ENCODE measurements around the gene DLGAP4.

The DLGAP4 gene

DNA sequence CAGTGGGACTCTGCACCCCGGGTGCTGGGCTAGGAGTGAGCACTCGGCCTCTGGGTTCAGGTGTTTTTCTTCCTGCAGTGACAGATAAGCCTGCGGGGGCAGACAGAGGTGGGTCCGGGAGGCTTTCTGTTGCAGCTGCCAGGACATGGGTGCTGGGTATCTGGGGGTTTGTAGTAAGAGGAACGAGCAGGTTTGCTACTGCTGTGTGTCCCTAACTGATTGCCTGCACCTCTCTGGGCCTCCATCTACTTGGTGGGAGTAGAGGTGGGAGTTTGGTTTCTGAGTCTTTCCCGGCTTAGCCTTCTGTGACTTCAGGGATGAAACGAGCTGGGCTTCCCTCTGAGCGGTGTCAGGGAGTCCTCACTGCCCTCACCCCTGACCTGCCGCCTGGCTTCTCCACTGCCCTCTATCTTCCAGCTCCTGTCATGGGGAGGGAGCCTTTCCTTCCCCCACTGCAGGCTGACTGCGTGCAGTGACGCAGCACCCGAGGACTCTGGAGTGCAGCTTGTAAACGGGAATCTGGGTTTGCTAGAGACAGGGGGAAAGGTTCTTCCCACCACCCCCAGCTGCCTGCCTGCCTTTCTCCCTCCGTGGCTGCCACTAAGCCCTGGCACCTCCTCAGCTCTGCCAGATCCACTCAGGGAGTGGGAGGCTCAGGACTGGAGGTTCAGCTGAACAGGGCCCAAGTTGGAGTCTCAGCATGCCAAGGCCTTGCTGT is 6.7 kb downstream of the DLGAP4 start:
- peaks cover 70% of the 10 kb centered on the region for H3K27me3 ChIP-seq (ENCODE audit: insufficient read depth, low read depth)

DNA sequence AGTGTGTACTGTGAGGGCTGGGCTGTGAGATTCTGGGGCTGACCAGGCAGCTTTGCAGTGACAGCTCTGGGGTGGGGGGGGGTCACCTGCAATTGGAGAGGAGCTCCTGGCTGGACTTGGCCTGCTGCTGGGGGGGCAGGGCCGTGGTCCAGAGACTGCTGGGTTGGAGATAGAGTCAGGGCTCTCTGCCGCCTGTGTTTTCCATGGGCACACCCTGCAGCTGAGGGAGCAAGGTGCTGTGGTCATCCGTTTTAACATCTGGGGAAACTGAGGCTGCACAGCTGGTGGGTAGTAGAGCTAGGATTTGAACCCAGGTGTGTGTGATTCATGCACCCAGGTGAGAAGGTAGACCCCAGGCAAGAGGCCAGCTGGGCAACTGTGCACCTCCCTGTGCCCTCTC is 7.3 kb downstream of the DLGAP4 start:
- TF ChIP-seq, protein P1, sequence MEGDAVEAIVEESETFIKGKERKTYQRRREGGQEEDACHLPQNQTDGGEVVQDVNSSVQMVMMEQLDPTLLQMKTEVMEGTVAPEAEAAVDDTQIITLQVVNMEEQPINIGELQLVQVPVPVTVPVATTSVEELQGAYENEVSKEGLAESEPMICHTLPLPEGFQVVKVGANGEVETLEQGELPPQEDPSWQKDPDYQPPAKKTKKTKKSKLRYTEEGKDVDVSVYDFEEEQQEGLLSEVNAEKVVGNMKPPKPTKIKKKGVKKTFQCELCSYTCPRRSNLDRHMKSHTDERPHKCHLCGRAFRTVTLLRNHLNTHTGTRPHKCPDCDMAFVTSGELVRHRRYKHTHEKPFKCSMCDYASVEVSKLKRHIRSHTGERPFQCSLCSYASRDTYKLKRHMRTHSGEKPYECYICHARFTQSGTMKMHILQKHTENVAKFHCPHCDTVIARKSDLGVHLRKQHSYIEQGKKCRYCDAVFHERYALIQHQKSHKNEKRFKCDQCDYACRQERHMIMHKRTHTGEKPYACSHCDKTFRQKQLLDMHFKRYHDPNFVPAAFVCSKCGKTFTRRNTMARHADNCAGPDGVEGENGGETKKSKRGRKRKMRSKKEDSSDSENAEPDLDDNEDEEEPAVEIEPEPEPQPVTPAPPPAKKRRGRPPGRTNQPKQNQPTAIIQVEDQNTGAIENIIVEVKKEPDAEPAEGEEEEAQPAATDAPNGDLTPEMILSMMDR (conservative IDR thresholded peaks at IDR 0.05; ENCODE audit: low read depth, low read length) = no peak
- no peaks in the 10 kb centered on the region for H3K79me2 ChIP-seq (ENCODE audit: insufficient read depth, low read depth)
- H3K36me3 ChIP-seq (ENCODE audit: insufficient read depth) = no peaks in the 10 kb centered on the region
- no peak overlapping the region for H3K9ac ChIP-seq
- no peak overlapping the region for H2AFZ ChIP-seq (ENCODE audit: low read depth)
- H3K4me2 ChIP-seq = no peak overlapping the region
- H3K4me1 ChIP-seq (ENCODE audit: low read depth, poor library complexity, severe bottlenecking) = no peaks in the 10 kb centered on the region
- no peak overlapping the region for H3K4me3 ChIP-seq (IDR thresholded peaks at IDR 0.05; ENCODE audit: insufficient read depth, low read depth, low read length)
- no peak overlapping the region for H3K27ac ChIP-seq
- H4K20me1 ChIP-seq (ENCODE audit: insufficient read depth) = no peaks in the 10 kb centered on the region
- peaks cover 67% of the 10 kb centered on the region for H3K27me3 ChIP-seq (ENCODE audit: insufficient read depth, low read depth)

More for the DNA sequence above, 6.7 kb downstream of the DLGAP4 start:
- Histone ChIP-seq H4K20me1 (ENCODE audit: insufficient read depth) (no peaks in the 10 kb centered on the region), H3K79me2 (ENCODE audit: insufficient read depth, low read depth) (no peaks in the 10 kb centered on the region), H3K9ac (no peak overlapping the region), H3K4me1 (ENCODE audit: low read depth, poor library complexity, severe bottlenecking) (no peaks in the 10 kb centered on the region), H3K4me3 (IDR thresholded peaks at IDR 0.05; ENCODE audit: insufficient read depth, low read depth, low read length) (no peak overlapping the region), H3K4me2 (no peak overlapping the region), H2AFZ (ENCODE audit: low read depth) (no peak overlapping the region), H3K36me3 (ENCODE audit: insufficient read depth) (no peaks in the 10 kb centered on the region), H3K27ac (no peak overlapping the region)
- TF ChIP-seq, protein P1 (conservative IDR thresholded peaks at IDR 0.05; ENCODE audit: low read depth, low read length) = no peak

DNA sequence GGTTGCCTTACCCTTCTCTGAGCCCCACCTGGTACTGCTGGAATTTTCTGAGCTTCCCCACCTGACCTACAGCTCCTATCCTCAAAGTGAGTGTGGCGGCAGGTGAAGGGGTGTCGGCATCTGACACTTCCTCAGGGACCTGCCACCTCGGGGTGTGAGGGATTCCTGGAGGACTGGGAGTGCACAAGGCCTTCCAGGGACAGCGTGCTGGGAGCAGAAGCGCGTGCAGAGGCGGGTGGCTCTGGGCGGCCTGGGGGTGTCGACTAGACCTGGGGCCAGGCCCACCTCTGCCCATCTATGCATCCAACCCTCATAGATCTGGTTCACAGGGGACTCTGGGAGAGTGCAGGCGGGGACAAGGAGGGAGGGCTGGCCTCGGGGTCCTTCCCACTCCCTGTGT is 7.8 kb downstream of the DLGAP4 start:
- H3K27me3 ChIP-seq (ENCODE audit: insufficient read depth, low read depth) = peaks cover 67% of the 10 kb centered on the region
- no peaks in the 10 kb centered on the region for H3K79me2 ChIP-seq (ENCODE audit: insufficient read depth, low read depth)
- no peak overlapping the region for H2AFZ ChIP-seq (ENCODE audit: low read depth)
- TF ChIP-seq, protein P1 (conservative IDR thresholded peaks at IDR 0.05; ENCODE audit: low read depth, low read length) = no peak
- no peaks in the 10 kb centered on the region for H4K20me1 ChIP-seq (ENCODE audit: insufficient read depth)
- no peak overlapping the region for H3K4me3 ChIP-seq (IDR thresholded peaks at IDR 0.05; ENCODE audit: insufficient read depth, low read depth, low read length)
- H3K36me3 ChIP-seq (ENCODE audit: insufficient read depth) = no peaks in the 10 kb centered on the region
- H3K4me2 ChIP-seq = no peak overlapping the region
- H3K4me1 ChIP-seq (ENCODE audit: low read depth, poor library complexity, severe bottlenecking) = no peaks in the 10 kb centered on the region
- H3K9ac ChIP-seq = no peak overlapping the region
- H3K27ac ChIP-seq = no peak overlapping the region

DNA sequence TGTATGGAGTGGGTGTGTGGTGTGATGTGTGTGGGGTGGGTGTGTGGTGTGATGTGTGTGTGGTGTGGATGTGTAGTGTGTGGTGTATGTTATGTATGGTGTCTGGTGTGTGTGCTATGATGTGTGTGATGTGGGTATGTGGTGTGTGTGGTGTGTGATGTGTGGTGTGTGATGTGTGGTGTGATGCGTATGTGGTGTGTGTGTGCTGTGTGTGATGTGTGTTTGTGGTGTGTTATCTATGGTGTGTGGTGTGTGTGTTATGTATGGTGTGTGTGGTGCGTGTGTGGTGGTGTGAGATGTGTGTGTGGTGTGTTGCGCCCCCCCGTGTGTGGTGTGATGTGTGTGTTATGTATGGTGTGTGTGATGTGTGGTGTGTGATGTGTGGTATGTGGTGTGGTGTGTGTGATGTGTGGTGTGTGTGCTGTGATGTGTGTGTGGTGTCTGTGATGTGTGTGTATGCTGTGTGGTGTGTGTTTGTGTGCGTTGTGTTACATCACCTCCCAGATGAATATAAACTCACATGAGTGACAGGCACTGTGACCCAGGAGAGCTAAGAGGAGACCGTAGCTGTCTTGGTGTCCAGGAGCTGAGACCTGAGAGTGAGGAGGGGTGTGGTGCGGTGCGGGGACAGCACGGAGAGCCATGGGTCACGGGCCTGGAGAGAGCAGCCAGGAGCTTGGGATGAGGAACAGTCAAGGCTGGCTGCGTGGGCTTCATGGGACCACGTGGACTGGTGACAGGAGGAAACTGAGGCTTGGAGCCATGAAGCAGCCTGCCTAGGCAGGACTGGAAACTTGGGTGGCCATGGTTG is 8.8 kb downstream of the DLGAP4 start:
- Histone ChIP-seq H3K36me3 (ENCODE audit: insufficient read depth) (no peaks in the 10 kb centered on the region), H3K4me2 (no peak overlapping the region), H3K27ac (no peak overlapping the region), H3K79me2 (ENCODE audit: insufficient read depth, low read depth) (no peaks in the 10 kb centered on the region), H4K20me1 (ENCODE audit: insufficient read depth) (no peaks in the 10 kb centered on the region), H3K4me3 (IDR thresholded peaks at IDR 0.05; ENCODE audit: insufficient read depth, low read depth, low read length) (no peak overlapping the region), H3K27me3 (ENCODE audit: insufficient read depth, low read depth) (peaks cover 67% of the 10 kb centered on the region), H3K9ac (no peak overlapping the region), H2AFZ (ENCODE audit: low read depth) (no peak overlapping the region), H3K4me1 (ENCODE audit: low read depth, poor library complexity, severe bottlenecking) (no peaks in the 10 kb centered on the region)
- TF ChIP-seq, protein P1 (conservative IDR thresholded peaks at IDR 0.05; ENCODE audit: low read depth, low read length) = no peak
